Natural killer cell (primary cell): ENCODE data around the gene OXGR1. TPM values are rescaled to one million over a fixed set of nuclear protein-coding genes. Genes with fewer than 3 reads are reported as not detected.

Experiments used
- ATAC-seq, 3 donors: fragments of 150-1000 bp in 2 of 3; fragments of 200-7000 bp in 1 of 3; cut with Tn5 transposase; 1 replicate in 1 of 3; 2 replicates in 2 of 3; pipeline ENCODE4 v1.10.0; 2021; ENCODE audit warnings: mild to moderate bottlenecking in 2 of 3, moderate library complexity in 2 of 3
- DNase-seq, 2 donors: peaks; one replicate each; pipeline versions ENCODE4 v3.0.0 to v3.0.0-alpha.2; 2013 to 2021; ENCODE audit warnings: mixed read lengths in 1 of 2
- H3K27ac ChIP-seq: one replicate; pipeline ENCODE4 v1.5.1; 2013; ENCODE audit warnings: mild to moderate bottlenecking, low read length
- H3K27me3 ChIP-seq: one replicate; pipeline ENCODE4 v1.6.1; 2013; ENCODE audit warnings: low read length; ENCODE audit not compliant: control insufficient read depth, insufficient read depth
- H3K36me3 ChIP-seq: one replicate; pipeline ENCODE4 v1.6.1; 2013; ENCODE audit warnings: low read length; ENCODE audit not compliant: control insufficient read depth, insufficient read depth
- H3K4me1 ChIP-seq: one replicate; pipeline ENCODE4 v1.6.1; 2013; ENCODE audit warnings: low read length; ENCODE audit not compliant: control insufficient read depth, insufficient read depth
- H3K4me3 ChIP-seq: one replicate; pipeline ENCODE4 v1.5.1; 2013; ENCODE audit warnings: low read length
- H3K9me3 ChIP-seq: one replicate; pipeline ENCODE4 v1.6.1; 2013; ENCODE audit warnings: low read length; ENCODE audit not compliant: control insufficient read depth, insufficient read depth
- H3K27ac Mint-ChIP-seq, 2 donors: one replicate each; pipeline ENCODE4 v1.8.0; 2022; ENCODE audit warnings: mild to moderate bottlenecking in 2 of 2, mixed read lengths in 2 of 2, moderate library complexity in 1 of 2
- H3K27me3 Mint-ChIP-seq, 2 donors: one replicate each; pipeline ENCODE4 v1.8.0; 2022; ENCODE audit warnings: low read depth in 2 of 2, mixed read lengths in 2 of 2
- H3K36me3 Mint-ChIP-seq: one replicate; pipeline ENCODE4 v1.8.0; 2022; ENCODE audit warnings: mixed read lengths
- H3K4me1 Mint-ChIP-seq, 2 donors: one replicate each; pipeline ENCODE4 v1.8.0; 2022; ENCODE audit warnings: mixed read lengths in 2 of 2
- H3K4me3 Mint-ChIP-seq: one replicate; pipeline ENCODE4 v1.8.0; 2022; ENCODE audit warnings: mild to moderate bottlenecking, moderate library complexity, mixed read lengths
- H3K9me3 Mint-ChIP-seq, 2 donors: one replicate each; pipeline ENCODE4 v1.8.0; 2022; ENCODE audit warnings: mixed read lengths in 2 of 2
- CTCF ChIP-seq: fragments of 200-600 bp; IDR thresholded peaks from one replicate; pipeline ENCODE4 v1.8.0; 2022; ENCODE audit warnings: antibody characterized with exemption
- WGBS: methylation state at CpG from one replicate; pipeline ENCODE4 v1.1.7; 2013; ENCODE audit warnings: missing lambda C conversion rate; ENCODE audit not compliant: insufficient coverage; 5-methylcytosine and 5-hydroxymethylcytosine counted together
- intact Hi-C: fragments of 100-400 bp; cut with micrococcal nuclease; formaldehyde crosslinking; loops from one replicate; pipeline ENCODE4 v1.14.2; 2022
- total RNA-seq, 4 donors: library from RNA; stranded (reverse); fragments of 120-200 nt in 1 of 4; gene quantifications; one replicate each; pipeline versions ENCODE4 v1.2.3 to v1.2.4, GENCODE V29; 2013 to 2022

The OXGR1 gene
- total RNA-seq, 3 donors from 2014 or later (not counting 1 experiment from before 2014, with no cell fraction given) = not detected

- ATAC-seq = no peak
- H3K4me3 Mint-ChIP-seq = no peak overlapping the region
- 89% methylated on average over 1 of the region's 1 CpG for WGBS
These were observed 53.3 kb downstream of the OXGR1 start for GRCh38 chr13:96940961-96941360.

GRCh38 chr13:96935901-96936300 is 58.4 kb downstream of the OXGR1 start:
- no peaks in the 10 kb centered on the region for H3K4me1 Mint-ChIP-seq
- Histone ChIP-seq H3K4me3 (no peak overlapping the region), H3K27ac (no peak overlapping the region), H3K36me3 (no peaks in the 10 kb centered on the region), H3K4me1 (no peaks in the 10 kb centered on the region), H3K27me3 (no peaks in the 10 kb centered on the region), H3K9me3 (no peaks in the 10 kb centered on the region)
- 79% methylated on average over 3 of the region's 3 CpGs for WGBS
- TF ChIP-seq CTCF = no peak
- no peak overlapping the region for H3K4me3 Mint-ChIP-seq
- peaks cover 0 to 2% of the 10 kb centered on the region in 2 donors for H3K9me3 Mint-ChIP-seq
- H3K27ac Mint-ChIP-seq = no peak overlapping the region
- H3K36me3 Mint-ChIP-seq = no peaks in the 10 kb centered on the region
- DNase-seq (no peak), ATAC-seq (no peak)
- intact Hi-C loops = no loop called here
- no peaks in the 10 kb centered on the region for H3K27me3 Mint-ChIP-seq

More at GRCh38 chr13:96940961-96941360, 53.3 kb downstream of the OXGR1 start:
- intact Hi-C loops = no loop called here
- H3K27ac ChIP-seq = no peak overlapping the region
- no peaks in the 10 kb centered on the region for H3K9me3 ChIP-seq
- H3K27ac Mint-ChIP-seq = no peak overlapping the region
- no peaks in the 10 kb centered on the region for H3K36me3 ChIP-seq
- no peak for DNase-seq
- H3K36me3 Mint-ChIP-seq = no peaks in the 10 kb centered on the region
- no peaks in the 10 kb centered on the region for H3K4me1 Mint-ChIP-seq
- TF ChIP-seq CTCF = no peak
- H3K27me3 Mint-ChIP-seq = no peaks in the 10 kb centered on the region
- H3K4me3 ChIP-seq = no peak overlapping the region
- no peaks in the 10 kb centered on the region for H3K27me3 ChIP-seq
- peaks cover 0 to 4% of the 10 kb centered on the region in 2 donors for H3K9me3 Mint-ChIP-seq
- no peaks in the 10 kb centered on the region for H3K4me1 ChIP-seq

Other genes starting within 250 kb of the OXGR1 start
- 10 to 100 TPM; 30.9 to 38.3 (median 33.1) TPM for gene MBNL2, start 227.9 kb upstream of the OXGR1 start, total RNA-seq